ENCODE measurements around the gene ZSCAN30.

GRCh38 chr18:35256947-35257346 is 33.1 kb downstream of the ZSCAN30 start:
- no peak for TF ChIP-seq CTCF (IDR thresholded peaks at IDR 0.05)
- no peak for TF ChIP-seq POLR2A (IDR thresholded peaks at IDR 0.05)
- no peak for TF ChIP-seq POLR2AphosphoS5 (IDR thresholded peaks at IDR 0.05)

All from gastroesophageal sphincter (tissue), 3 donors.